NB4 (cell line): Measurements from ENCODE around the gene LRRC74A.

ENCODE experiments used
- DNase-seq: peaks from one replicate; pipeline ENCODE4 v3.0.0; 2010; ENCODE audit warnings: low read depth
- H3K4me3 ChIP-seq: one replicate; pipeline ENCODE4 v1.5.1; 2011; ENCODE audit warnings: mild to moderate bottlenecking, low read depth, low read length, moderate library complexity
- MYC ChIP-seq: IDR thresholded peaks from 2 replicates; pipeline ENCODE4 v1.6.1; 2011; ENCODE audit warnings: low read depth, low read length
- POLR2A ChIP-seq: IDR thresholded peaks from 2 replicates; pipeline ENCODE4 v1.6.1; 2011; ENCODE audit warnings: mild to moderate bottlenecking; ENCODE audit not compliant: insufficient read length; ENCODE audit errors: extremely low read depth
- TF ChIP-seq, protein P1 (sequence below): IDR thresholded peaks from one replicate; pipeline ENCODE4 v1.5.1; 2012; ENCODE audit warnings: low read depth, low read length
- TF ChIP-seq, protein P2 (sequence below): IDR thresholded peaks from 2 replicates; pipeline ENCODE4 v1.6.1; 2011; ENCODE audit warnings: low read depth, low read length

The LRRC74A gene

DNA sequence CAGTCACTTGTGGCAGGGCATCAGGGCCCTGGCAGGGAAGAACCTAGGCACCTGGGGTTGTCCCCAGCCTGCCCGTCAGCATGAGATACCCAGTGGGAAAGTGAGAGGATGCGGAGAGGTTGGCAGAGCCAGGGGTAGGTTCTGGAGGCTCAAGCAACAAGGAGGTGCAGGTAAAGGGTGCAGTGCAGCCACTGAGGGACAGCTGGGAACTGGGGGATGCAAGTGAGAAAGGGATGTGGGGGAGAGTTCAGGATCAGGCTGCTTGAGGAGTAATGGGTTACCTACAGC is 46.2 kb upstream of the LRRC74A start:
- TF ChIP-seq, protein P1, sequence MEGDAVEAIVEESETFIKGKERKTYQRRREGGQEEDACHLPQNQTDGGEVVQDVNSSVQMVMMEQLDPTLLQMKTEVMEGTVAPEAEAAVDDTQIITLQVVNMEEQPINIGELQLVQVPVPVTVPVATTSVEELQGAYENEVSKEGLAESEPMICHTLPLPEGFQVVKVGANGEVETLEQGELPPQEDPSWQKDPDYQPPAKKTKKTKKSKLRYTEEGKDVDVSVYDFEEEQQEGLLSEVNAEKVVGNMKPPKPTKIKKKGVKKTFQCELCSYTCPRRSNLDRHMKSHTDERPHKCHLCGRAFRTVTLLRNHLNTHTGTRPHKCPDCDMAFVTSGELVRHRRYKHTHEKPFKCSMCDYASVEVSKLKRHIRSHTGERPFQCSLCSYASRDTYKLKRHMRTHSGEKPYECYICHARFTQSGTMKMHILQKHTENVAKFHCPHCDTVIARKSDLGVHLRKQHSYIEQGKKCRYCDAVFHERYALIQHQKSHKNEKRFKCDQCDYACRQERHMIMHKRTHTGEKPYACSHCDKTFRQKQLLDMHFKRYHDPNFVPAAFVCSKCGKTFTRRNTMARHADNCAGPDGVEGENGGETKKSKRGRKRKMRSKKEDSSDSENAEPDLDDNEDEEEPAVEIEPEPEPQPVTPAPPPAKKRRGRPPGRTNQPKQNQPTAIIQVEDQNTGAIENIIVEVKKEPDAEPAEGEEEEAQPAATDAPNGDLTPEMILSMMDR: no peak
- no peak for TF ChIP-seq POLR2A
- TF ChIP-seq MYC: no peak
- TF ChIP-seq, protein P2, sequence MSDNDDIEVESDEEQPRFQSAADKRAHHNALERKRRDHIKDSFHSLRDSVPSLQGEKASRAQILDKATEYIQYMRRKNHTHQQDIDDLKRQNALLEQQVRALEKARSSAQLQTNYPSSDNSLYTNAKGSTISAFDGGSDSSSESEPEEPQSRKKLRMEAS: no peak
- no peak overlapping the region for H3K4me3 ChIP-seq
- no peak for DNase-seq

DNA sequence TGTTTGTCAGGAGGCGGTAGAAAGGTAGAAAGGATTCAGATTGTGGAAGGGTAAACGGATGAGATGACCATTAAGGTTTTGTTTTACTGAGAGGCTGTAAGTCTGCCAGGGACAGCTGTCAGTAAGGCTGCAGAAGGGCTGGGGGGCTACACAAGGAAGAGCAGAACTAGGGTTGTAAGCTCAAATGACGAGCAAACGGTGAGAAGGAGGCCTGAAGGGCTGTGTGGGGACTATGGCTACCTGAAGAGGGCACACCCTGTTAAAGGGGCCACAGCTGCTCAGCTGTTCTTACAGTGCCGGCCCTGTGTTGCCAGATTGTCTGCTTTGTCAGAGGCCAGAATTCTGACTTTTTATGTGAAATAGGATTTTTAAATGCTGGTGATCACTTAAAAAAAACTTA is 45.8 kb upstream of the LRRC74A start:
- H3K4me3 ChIP-seq: no peak overlapping the region
- no peak for TF ChIP-seq MYC
- TF ChIP-seq, protein P2: no peak
- TF ChIP-seq, protein P1: no peak
- no peak for TF ChIP-seq POLR2A
- no peak for DNase-seq

DNA sequence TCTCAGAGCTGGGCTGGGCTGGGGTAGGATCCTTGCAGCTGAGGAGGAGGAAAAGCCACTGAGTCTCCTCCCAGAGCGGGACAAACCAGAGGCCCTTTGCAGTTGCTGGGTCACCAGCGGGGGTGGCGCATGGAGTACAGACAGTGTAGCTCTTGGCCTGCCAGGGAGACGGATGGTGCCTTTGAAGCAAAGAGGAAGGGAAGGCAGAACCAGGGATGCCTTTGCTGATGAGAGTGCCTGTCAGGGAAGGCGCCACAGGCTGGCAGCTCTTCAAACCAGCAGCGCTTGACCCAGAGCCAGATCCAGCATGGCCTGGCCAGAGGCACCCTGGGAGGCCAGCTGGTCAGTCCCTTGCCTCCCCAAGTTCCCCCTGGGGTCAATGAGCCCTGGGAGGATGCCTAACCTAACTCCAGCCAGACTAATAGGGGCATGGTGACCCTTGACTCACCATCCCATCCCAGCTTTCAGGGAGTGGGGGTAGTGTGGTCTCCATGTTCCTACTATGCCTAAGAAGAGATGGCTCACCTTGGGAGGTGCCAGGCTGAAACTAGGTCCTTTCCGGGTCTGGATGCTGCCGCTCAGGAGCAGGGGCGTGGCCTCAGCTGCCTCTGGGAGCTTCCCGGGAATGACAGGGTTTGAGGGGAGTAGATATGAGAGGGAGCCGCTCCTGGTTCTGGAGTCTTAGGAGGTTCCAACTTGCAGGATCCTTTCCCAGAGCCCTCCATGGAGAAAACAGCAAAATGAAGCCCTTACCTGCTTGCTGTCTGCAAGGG is 45.1 kb upstream of the LRRC74A start:
- TF ChIP-seq, protein P1: no peak
- TF ChIP-seq POLR2A: no peak
- TF ChIP-seq, protein P2: no peak
- TF ChIP-seq MYC: no peak
- H3K4me3 ChIP-seq: no peak overlapping the region
- no peak for DNase-seq

DNA sequence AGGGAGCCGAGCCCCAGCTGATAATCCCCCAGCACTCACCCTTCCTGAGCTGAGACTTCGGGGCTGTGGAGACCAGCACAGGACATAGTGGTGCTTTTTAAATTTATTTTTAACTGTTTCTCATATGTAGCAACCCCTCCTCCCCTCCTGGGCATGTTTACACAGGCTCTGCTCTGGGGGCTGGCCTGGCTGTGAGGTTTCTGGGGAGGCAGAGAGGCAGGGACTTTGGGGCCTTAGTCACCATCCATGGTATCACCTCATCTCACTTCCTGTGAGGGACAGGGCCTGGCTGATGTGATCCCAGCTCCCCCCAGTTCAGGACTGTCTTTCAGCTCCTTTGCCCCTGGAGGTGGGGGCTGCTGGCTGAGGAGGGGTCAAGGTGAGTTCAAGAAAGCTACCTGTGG is 44.6 kb upstream of the LRRC74A start:
- DNase-seq: no peak
- no peak overlapping the region for H3K4me3 ChIP-seq
- TF ChIP-seq, protein P1: no peak
- TF ChIP-seq POLR2A (no peak), MYC (no peak)
- TF ChIP-seq, protein P2: no peak

DNA sequence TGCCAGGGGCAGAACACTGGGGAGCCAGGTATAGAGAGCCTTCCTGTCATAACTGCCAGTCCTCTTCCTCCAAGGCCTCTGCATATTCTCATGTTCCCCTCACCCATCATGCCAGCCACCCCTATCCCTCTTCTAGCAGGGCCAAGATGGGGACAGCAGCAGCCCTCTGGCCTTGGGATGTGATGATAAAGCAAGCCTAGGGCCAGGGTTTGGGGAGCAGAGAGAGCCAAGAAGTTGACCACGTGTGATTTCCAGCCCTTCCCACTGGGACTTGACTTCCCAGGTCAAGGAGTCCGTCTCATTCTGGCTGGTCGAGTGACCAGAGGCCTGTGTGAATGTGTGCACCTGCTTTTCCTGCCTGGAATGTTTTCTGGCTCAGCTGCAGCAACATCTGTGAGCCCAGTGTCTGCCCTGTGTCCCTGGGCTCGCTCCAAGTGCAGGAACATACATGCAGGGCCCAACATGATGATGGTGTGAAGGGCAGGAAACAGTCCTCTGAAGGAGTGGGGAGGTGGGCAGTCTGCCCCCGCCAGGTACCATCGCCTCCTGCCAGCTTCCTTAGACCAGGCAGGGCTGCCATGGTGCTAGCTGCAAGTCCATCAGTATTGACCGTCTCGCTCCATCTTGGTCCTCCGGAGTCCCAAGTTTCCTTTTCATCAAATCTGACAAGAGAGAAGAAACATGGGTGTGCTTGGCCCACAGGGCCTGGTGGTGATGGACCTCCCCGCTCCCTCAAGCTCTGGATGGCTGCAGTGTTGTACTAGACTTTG is 43.9 kb upstream of the LRRC74A start:
- no peak for DNase-seq
- TF ChIP-seq POLR2A: no peak
- TF ChIP-seq, protein P2: no peak
- TF ChIP-seq, protein P1: no peak
- no peak for TF ChIP-seq MYC
- H3K4me3 ChIP-seq: no peak overlapping the region
